GM23248 (cell line): ENCODE data around the gene MFSD8. TPM values are rescaled to one million over a fixed set of nuclear protein-coding genes. Genes with fewer than 3 reads are reported as not detected.
"Not testable (repeated sequence)": the region's sequence is repeated elsewhere in the genome, so short reads cannot be mapped to it uniquely, and the experiment has no call there.

Experiments
- DNase-seq: peaks from one replicate; pipeline ENCODE4 v3.0.0-alpha.2; 2015
- H2AFZ ChIP-seq: fragments of 200-600 bp; sonication (generic); 2 replicates; pipeline ENCODE4 v1.6.1; 2016; ENCODE audit warnings: antibody characterized with exemption
- H3F3A ChIP-seq: fragments of 200-600 bp; sonication (generic); 2 replicates; pipeline ENCODE4 v1.6.1; 2016; ENCODE audit warnings: mild to moderate bottlenecking, antibody characterized with exemption, mixed run types; ENCODE audit not compliant: insufficient read depth
- H3K27ac ChIP-seq: fragments of 200-600 bp; sonication (generic); 2 replicates; pipeline ENCODE4 v1.5.1; 2016; ENCODE audit warnings: mild to moderate bottlenecking
- H3K27me3 ChIP-seq: fragments of 200-600 bp; sonication (generic); replicated peaks from 2 replicates; pipeline ENCODE4 v1.6.1; 2016; ENCODE audit warnings: mild to moderate bottlenecking; ENCODE audit not compliant: insufficient read depth
- H3K36me3 ChIP-seq: fragments of 200-600 bp; sonication (generic); 2 replicates; pipeline ENCODE4 v1.6.1; 2016; ENCODE audit warnings: low read depth, mild to moderate bottlenecking
- H3K4me1 ChIP-seq: fragments of 200-600 bp; sonication (generic); 2 replicates; pipeline ENCODE4 v1.6.1; 2016; ENCODE audit warnings: mild to moderate bottlenecking; ENCODE audit not compliant: insufficient read depth
- H3K4me2 ChIP-seq: fragments of 200-600 bp; sonication (generic); one replicate; pipeline ENCODE4 v1.6.1; 2016; ENCODE audit warnings: mild to moderate bottlenecking; ENCODE audit not compliant: unreplicated experiment
- H3K4me3 ChIP-seq: fragments of 200-600 bp; sonication (generic); 2 replicates; pipeline ENCODE4 v1.5.1; 2016; ENCODE audit warnings: mild to moderate bottlenecking
- H3K79me2 ChIP-seq: fragments of 200-600 bp; sonication (generic); 2 replicates; pipeline ENCODE4 v1.6.1; 2016; ENCODE audit warnings: mild to moderate bottlenecking; ENCODE audit not compliant: insufficient read depth
- H3K9ac ChIP-seq: fragments of 200-600 bp; sonication (generic); 2 replicates; pipeline ENCODE4 v1.6.1; 2016; ENCODE audit warnings: mild to moderate bottlenecking
- H3K9me2 ChIP-seq: fragments of 200-600 bp; sonication (generic); 2 replicates; pipeline ENCODE4 v1.6.1; 2016; ENCODE audit warnings: mixed run types, mild to moderate bottlenecking, moderate library complexity; ENCODE audit not compliant: insufficient read depth
- H3K9me3 ChIP-seq: fragments of 200-600 bp; sonication (generic); one replicate; pipeline ENCODE4 v1.6.1; 2017; ENCODE audit warnings: low read depth
- H4K20me1 ChIP-seq: fragments of 200-600 bp; sonication (generic); 2 replicates; pipeline ENCODE4 v1.6.0; 2016; ENCODE audit not compliant: insufficient read depth
- EZH2 ChIP-seq: fragments of 200-600 bp; sonication (generic); IDR thresholded peaks from 2 replicates; pipeline ENCODE4 v1.6.1; 2018; ENCODE audit warnings: antibody characterized with exemption, mild to moderate bottlenecking; ENCODE audit not compliant: insufficient read depth, poor library complexity, severe bottlenecking
- EZH2phosphoT487 ChIP-seq: fragments of 200-600 bp; sonication (generic); IDR thresholded peaks from 2 replicates; pipeline ENCODE4 v1.6.1; 2018; ENCODE audit warnings: antibody characterized with exemption, moderate library complexity, mild to moderate bottlenecking, low read depth; ENCODE audit not compliant: insufficient read depth
- WGBS, 2 experiments: methylation state at CpG; one replicate each; pipeline ENCODE4 v1.1.6; 2015 to 2017; ENCODE audit warnings: low lambda C conversion rate in 2 of 2, low coverage in 1 of 2; ENCODE audit errors: missing lambda C conversion rate in 2 of 2; 5-methylcytosine and 5-hydroxymethylcytosine counted together
- in situ Hi-C: fragments of 300-500 bp; cut with MboI; formaldehyde crosslinking; loops from 2 replicates; pipeline ENCODE4 v1.15.0; 2020
- polyA plus RNA-seq: library from polyadenylated mRNA; unstranded; fragments of >200 nt; fragmentation: Nextera tagmentation; extraction: Ambion mirVana; gene quantifications from 2 replicates; pipeline ENCODE4 v1.2.1, GENCODE V29; 2016
- total RNA-seq: library from RNA; depleted of rRNA; stranded (reverse); fragments of >200 nt; shearing (Covaris generic); gene quantifications from 2 replicates; pipeline ENCODE4 v1.2.3, GENCODE V29; 2014

MFSD8 gene
- total and polyA plus RNA-seq, 2 experiments from 2014 or later = 13.7 to 21.8 TPM

GRCh38 chr4:127922226-127922625, 42.7 kb downstream of the MFSD8 start:
- TF ChIP-seq EZH2phosphoT487 (no peak), EZH2 (no peak)
- H2AFZ ChIP-seq = no peak overlapping the region
- peaks cover 3% of the 10 kb centered on the region; the same call in 1 of the 2 replicates for H3F3A ChIP-seq
- no peak overlapping the region for H3K4me3 ChIP-seq
- H3K79me2 ChIP-seq = no peaks in the 10 kb centered on the region
- no peak for DNase-seq
- H3K9me3 ChIP-seq = no peaks in the 10 kb centered on the region
- H3K9me2 ChIP-seq = 0 out of 2 replicates have a peak, but pooled peaks cover 5% of the 10 kb centered on the region
- no peaks in the 10 kb centered on the region for H4K20me1 ChIP-seq
- H3K27ac ChIP-seq = no peak overlapping the region
- H3K4me1 ChIP-seq = no peaks in the 10 kb centered on the region
- H3K27me3 ChIP-seq = no peaks in the 10 kb centered on the region
- H3K4me2 ChIP-seq = no peak overlapping the region
- in situ Hi-C loops = no loop called here
- 97 to 100% methylated on average over 2 of the region's 2 CpGs for WGBS, 2 experiments
- peaks cover 31% of the 10 kb centered on the region for H3K36me3 ChIP-seq
- no peak overlapping the region for H3K9ac ChIP-seq

- Histone ChIP-seq H3K9me2 (0 out of 2 replicates have a peak, but pooled peaks cover 5% of the 10 kb centered on the region), H2AFZ (no peak overlapping the region), H3K4me2 (no peak overlapping the region), H3K27ac (no peak overlapping the region), H3K9ac (no peak overlapping the region), H3K9me3 (no peaks in the 10 kb centered on the region), H3K79me2 (no peaks in the 10 kb centered on the region), H4K20me1 (no peaks in the 10 kb centered on the region), H3K4me3 (no peak overlapping the region), H3K27me3 (no peaks in the 10 kb centered on the region), H3K4me1 (no peaks in the 10 kb centered on the region), H3F3A (peaks cover 3% of the 10 kb centered on the region; the same call in 1 of the 2 replicates), H3K36me3 (peaks cover 31% of the 10 kb centered on the region)
- TF ChIP-seq EZH2phosphoT487 = no peak
- no peak for TF ChIP-seq EZH2
- in situ Hi-C loops = no loop called here
- DNase-seq = no peak
- 90% methylated on average over 3 of the region's 3 CpGs for WGBS, 2 experiments
Measured at GRCh38 chr4:127920521-127920920, 44.5 kb downstream of the MFSD8 start.

- no peaks in the 10 kb centered on the region for H4K20me1 ChIP-seq
- no peak overlapping the region for H3K4me3 ChIP-seq
- H2AFZ ChIP-seq = no peak overlapping the region
- no peaks in the 10 kb centered on the region for H3K79me2 ChIP-seq
- TF ChIP-seq EZH2 = no peak
- no peak for TF ChIP-seq EZH2phosphoT487
- 0 out of 2 replicates have a peak, but pooled peaks cover 5% of the 10 kb centered on the region for H3K9me2 ChIP-seq
- H3K36me3 ChIP-seq = peaks cover 31% of the 10 kb centered on the region
- no peak overlapping the region for H3K27ac ChIP-seq
- no peak for DNase-seq
- H3K9ac ChIP-seq = no peak overlapping the region
- in situ Hi-C loops = no loop called here
- no peak overlapping the region for H3K4me2 ChIP-seq
- H3K9me3 ChIP-seq = no peaks in the 10 kb centered on the region
- H3K4me1 ChIP-seq = no peaks in the 10 kb centered on the region
- no peaks in the 10 kb centered on the region for H3K27me3 ChIP-seq
- H3F3A ChIP-seq = peaks cover 3% of the 10 kb centered on the region; the same call in 1 of the 2 replicates
Measured at GRCh38 chr4:127917151-127917550, 47.8 kb downstream of the MFSD8 start.

GRCh38 chr4:127916512-127916911, 48.5 kb downstream of the MFSD8 start:
- Histone ChIP-seq H3K9me3 (no peaks in the 10 kb centered on the region), H3K4me2 (no peak overlapping the region), H3K9me2 (0 out of 2 replicates have a peak, but pooled peaks cover 5% of the 10 kb centered on the region), H2AFZ (no peak overlapping the region), H3K27me3 (no peaks in the 10 kb centered on the region), H3K36me3 (peaks cover 30% of the 10 kb centered on the region), H3K9ac (no peak overlapping the region), H3K4me3 (no peak overlapping the region), H3K79me2 (no peaks in the 10 kb centered on the region), H3K27ac (no peak overlapping the region), H4K20me1 (no peaks in the 10 kb centered on the region), H3K4me1 (no peaks in the 10 kb centered on the region), H3F3A (peaks cover 6% of the 10 kb centered on the region; the same call in 1 of the 2 replicates)
- WGBS, 2 experiments = 81 to 82% methylated on average over 3 of the region's 3 CpGs
- in situ Hi-C loops = no loop called here
- DNase-seq = no peak
- TF ChIP-seq EZH2phosphoT487 = no peak
- TF ChIP-seq EZH2 = no peak

GRCh38 chr4:127905029-127905428, 59.9 kb downstream of the MFSD8 start:
- DNase-seq = no peak
- H4K20me1 ChIP-seq = no peaks in the 10 kb centered on the region
- H2AFZ ChIP-seq = no peak overlapping the region
- no peaks in the 10 kb centered on the region for H3K27me3 ChIP-seq
- no peak overlapping the region for H3K9ac ChIP-seq
- no peaks in the 10 kb centered on the region for H3F3A ChIP-seq
- no peak overlapping the region for H3K27ac ChIP-seq
- no peak for TF ChIP-seq EZH2phosphoT487
- TF ChIP-seq EZH2 = no peak
- H3K4me1 ChIP-seq = no peaks in the 10 kb centered on the region
- no peaks in the 10 kb centered on the region for H3K9me2 ChIP-seq
- no peaks in the 10 kb centered on the region for H3K79me2 ChIP-seq
- in situ Hi-C loops = no loop called here
- no peak overlapping the region for H3K4me3 ChIP-seq
- WGBS, 2 experiments = 89 to 92% methylated on average over 8 of the region's 8 CpGs
- H3K4me2 ChIP-seq = no peak overlapping the region
- H3K9me3 ChIP-seq = no peaks in the 10 kb centered on the region
- no peaks in the 10 kb centered on the region for H3K36me3 ChIP-seq

GRCh38 chr4:127899682-127900081, 65.3 kb downstream of the MFSD8 start:
- H3K4me1 ChIP-seq, DNase-seq, H3K4me2 ChIP-seq, H3K27ac ChIP-seq, H2AFZ ChIP-seq, H3K9me2 ChIP-seq, in situ Hi-C loops, H3K27me3 ChIP-seq, H4K20me1 ChIP-seq, H3K36me3 ChIP-seq, H3K4me3 ChIP-seq, H3K9ac ChIP-seq, H3K9me3 ChIP-seq, H3K79me2 ChIP-seq, H3F3A ChIP-seq: not testable (repeated sequence)
- WGBS, 2 experiments = 97 to 100% methylated on average over 4 of the region's 4 CpGs
